ENCODE measurements around the gene SCN3B. TPM values are rescaled to one million over a fixed set of nuclear protein-coding genes. Genes with fewer than 3 reads are reported as not detected.

SCN3B gene
- total and polyA plus RNA-seq, 2 donors from 2014 or later = 0.43 to 2.8 TPM

DNA sequence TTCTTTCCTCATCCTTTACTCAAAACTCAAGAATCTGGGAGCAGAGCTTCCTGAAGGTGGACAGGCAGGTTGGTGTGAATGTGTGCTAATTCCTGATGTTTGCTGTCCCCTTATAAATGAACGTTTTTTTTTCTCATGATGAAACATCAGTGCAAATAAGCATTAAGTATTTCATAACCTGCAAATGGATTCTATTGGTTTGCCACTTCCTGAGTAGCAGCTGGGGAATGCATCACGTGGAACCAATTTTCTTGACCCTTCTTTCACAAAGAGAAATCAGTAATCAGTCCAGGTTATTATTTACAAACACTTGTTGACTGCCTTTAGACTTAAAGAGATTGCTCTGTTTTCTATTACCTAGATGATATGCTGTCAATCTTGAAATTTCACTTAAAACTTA lies 40.1 kb upstream of the SCN3B start:
- intact Hi-C loops (cut with DNase I) = no loop called here
- no peaks in the 10 kb centered on the region for H3K4me1 ChIP-seq (ENCODE audit: control insufficient read depth in 2 of 3, insufficient read depth in 2 of 3, low read depth in 1 of 3, low read length in 3 of 3)
- DNase-seq = no peak
- no peaks in the 10 kb centered on the region for H3K27me3 ChIP-seq (ENCODE audit: control insufficient read depth, insufficient read depth, low read length)
- H3K9me3 ChIP-seq (ENCODE audit: control insufficient read depth in 2 of 3, insufficient read depth in 1 of 3, low read length in 3 of 3) = no peaks in the 10 kb centered on the region
- FAIRE-seq = no peak
- H3K36me3 ChIP-seq (ENCODE audit: control insufficient read depth in 2 of 3, insufficient read depth in 3 of 3, low read length in 3 of 3) = no peaks in the 10 kb centered on the region
- H3K27ac ChIP-seq (ENCODE audit: low read depth in 2 of 2, low read length in 2 of 2) = no peak overlapping the region
- no peak overlapping the region for H3K4me3 ChIP-seq (ENCODE audit: low read length in 3 of 3)
- H3K9ac ChIP-seq (ENCODE audit: low read length in 3 of 3) = no peak overlapping the region
- TF ChIP-seq, protein P1, sequence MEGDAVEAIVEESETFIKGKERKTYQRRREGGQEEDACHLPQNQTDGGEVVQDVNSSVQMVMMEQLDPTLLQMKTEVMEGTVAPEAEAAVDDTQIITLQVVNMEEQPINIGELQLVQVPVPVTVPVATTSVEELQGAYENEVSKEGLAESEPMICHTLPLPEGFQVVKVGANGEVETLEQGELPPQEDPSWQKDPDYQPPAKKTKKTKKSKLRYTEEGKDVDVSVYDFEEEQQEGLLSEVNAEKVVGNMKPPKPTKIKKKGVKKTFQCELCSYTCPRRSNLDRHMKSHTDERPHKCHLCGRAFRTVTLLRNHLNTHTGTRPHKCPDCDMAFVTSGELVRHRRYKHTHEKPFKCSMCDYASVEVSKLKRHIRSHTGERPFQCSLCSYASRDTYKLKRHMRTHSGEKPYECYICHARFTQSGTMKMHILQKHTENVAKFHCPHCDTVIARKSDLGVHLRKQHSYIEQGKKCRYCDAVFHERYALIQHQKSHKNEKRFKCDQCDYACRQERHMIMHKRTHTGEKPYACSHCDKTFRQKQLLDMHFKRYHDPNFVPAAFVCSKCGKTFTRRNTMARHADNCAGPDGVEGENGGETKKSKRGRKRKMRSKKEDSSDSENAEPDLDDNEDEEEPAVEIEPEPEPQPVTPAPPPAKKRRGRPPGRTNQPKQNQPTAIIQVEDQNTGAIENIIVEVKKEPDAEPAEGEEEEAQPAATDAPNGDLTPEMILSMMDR (IDR thresholded peaks at IDR 0.05; ENCODE audit: borderline replicate concordance, extremely low read depth, insufficient read depth) = no peak

DNA sequence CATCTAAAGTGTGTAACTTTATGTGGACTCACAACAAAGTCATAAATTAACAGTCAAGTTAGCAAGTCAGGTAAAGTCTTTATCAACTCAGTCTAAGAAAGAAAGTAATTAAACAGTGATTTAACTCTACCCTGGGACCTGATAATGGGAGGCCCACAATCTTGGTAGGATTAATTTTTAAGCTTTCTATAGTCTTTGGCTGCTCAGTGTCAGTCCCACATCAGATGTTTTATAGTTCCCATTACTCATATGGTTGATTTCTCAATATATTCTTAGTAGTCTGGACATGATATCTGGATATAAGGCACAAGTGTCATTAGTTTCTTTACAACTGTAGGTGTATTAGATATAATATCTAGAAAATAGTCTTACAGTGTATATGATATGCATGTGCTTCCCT lies 38.5 kb upstream of the SCN3B start:
- H3K9me3 ChIP-seq (ENCODE audit: control insufficient read depth in 2 of 3, insufficient read depth in 1 of 3, low read length in 3 of 3) = no peaks in the 10 kb centered on the region
- H3K27me3 ChIP-seq (ENCODE audit: control insufficient read depth, insufficient read depth, low read length) = no peaks in the 10 kb centered on the region
- DNase-seq (no peak), FAIRE-seq (no peak)
- no peak overlapping the region for H3K27ac ChIP-seq (ENCODE audit: low read depth in 2 of 2, low read length in 2 of 2)
- H3K4me3 ChIP-seq (ENCODE audit: low read length in 3 of 3) = no peak overlapping the region
- intact Hi-C loops (cut with DNase I) = no loop called here
- H3K36me3 ChIP-seq (ENCODE audit: control insufficient read depth in 2 of 3, insufficient read depth in 3 of 3, low read length in 3 of 3) = no peaks in the 10 kb centered on the region
- H3K4me1 ChIP-seq (ENCODE audit: control insufficient read depth in 2 of 3, insufficient read depth in 2 of 3, low read depth in 1 of 3, low read length in 3 of 3) = no peaks in the 10 kb centered on the region
- TF ChIP-seq, protein P1 (IDR thresholded peaks at IDR 0.05; ENCODE audit: borderline replicate concordance, extremely low read depth, insufficient read depth) = no peak
- no peak overlapping the region for H3K9ac ChIP-seq (ENCODE audit: low read length in 3 of 3)

DNA sequence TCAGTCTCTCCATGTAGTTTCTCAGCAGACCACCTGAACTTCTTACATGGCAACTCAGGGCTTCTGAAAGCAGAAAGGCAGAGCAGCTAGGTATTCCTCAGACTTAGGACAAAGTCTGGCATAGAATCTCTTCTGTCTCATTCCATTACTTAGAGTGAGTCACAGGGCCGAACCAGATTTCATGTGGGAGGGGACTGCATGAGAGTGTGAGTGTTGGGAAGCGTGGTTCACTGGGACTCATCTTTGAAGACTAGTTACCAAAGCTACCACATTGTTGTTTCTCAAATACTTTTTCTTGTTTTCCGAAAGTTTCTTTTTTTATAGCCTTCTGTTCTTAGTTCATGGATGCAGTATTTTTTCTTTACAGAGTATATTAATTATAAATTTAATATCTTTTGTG lies 36.1 kb upstream of the SCN3B start:
- H3K9ac ChIP-seq (ENCODE audit: low read length in 3 of 3) = no peak overlapping the region
- FAIRE-seq (no peak), DNase-seq (no peak)
- no peaks in the 10 kb centered on the region for H3K36me3 ChIP-seq (ENCODE audit: control insufficient read depth in 2 of 3, insufficient read depth in 3 of 3, low read length in 3 of 3)
- no peaks in the 10 kb centered on the region for H3K27me3 ChIP-seq (ENCODE audit: control insufficient read depth, insufficient read depth, low read length)
- intact Hi-C loops (cut with DNase I) = no loop called here
- no peaks in the 10 kb centered on the region for H3K9me3 ChIP-seq (ENCODE audit: control insufficient read depth in 2 of 3, insufficient read depth in 1 of 3, low read length in 3 of 3)
- no peak overlapping the region for H3K4me3 ChIP-seq (ENCODE audit: low read length in 3 of 3)
- TF ChIP-seq, protein P1 (IDR thresholded peaks at IDR 0.05; ENCODE audit: borderline replicate concordance, extremely low read depth, insufficient read depth) = no peak
- H3K4me1 ChIP-seq (ENCODE audit: control insufficient read depth in 2 of 3, insufficient read depth in 2 of 3, low read depth in 1 of 3, low read length in 3 of 3) = no peaks in the 10 kb centered on the region
- no peak overlapping the region for H3K27ac ChIP-seq (ENCODE audit: low read depth in 2 of 2, low read length in 2 of 2)

DNA sequence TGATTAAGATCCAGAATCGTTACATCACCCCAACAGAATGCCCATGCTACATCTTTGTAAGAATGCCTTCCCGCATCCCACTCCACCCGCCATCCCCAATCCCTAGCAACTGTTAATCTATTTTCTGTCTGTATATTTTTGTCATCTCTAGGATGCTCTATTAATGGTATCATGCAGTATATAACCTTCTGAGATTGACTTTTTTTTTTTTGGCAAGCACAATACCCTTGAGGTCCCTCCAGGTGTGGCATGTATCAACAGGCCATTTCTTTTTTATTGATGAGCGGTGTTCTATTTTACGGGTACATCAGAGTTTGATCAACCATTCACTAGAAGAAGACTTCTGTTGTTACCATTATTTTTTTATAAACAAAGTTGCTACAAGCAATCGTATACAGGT lies 30.2 kb upstream of the SCN3B start:
- TF ChIP-seq, protein P1 (IDR thresholded peaks at IDR 0.05; ENCODE audit: borderline replicate concordance, extremely low read depth, insufficient read depth) = no peak
- Histone ChIP-seq H3K9ac (ENCODE audit: low read length in 3 of 3) (no peak overlapping the region), H3K9me3 (ENCODE audit: control insufficient read depth in 2 of 3, insufficient read depth in 1 of 3, low read length in 3 of 3) (no peaks in the 10 kb centered on the region), H3K27ac (ENCODE audit: low read depth in 2 of 2, low read length in 2 of 2) (no peak overlapping the region), H3K36me3 (ENCODE audit: control insufficient read depth in 2 of 3, insufficient read depth in 3 of 3, low read length in 3 of 3) (no peaks in the 10 kb centered on the region), H3K27me3 (ENCODE audit: control insufficient read depth, insufficient read depth, low read length) (no peaks in the 10 kb centered on the region), H3K4me1 (ENCODE audit: control insufficient read depth in 2 of 3, insufficient read depth in 2 of 3, low read depth in 1 of 3, low read length in 3 of 3) (no peaks in the 10 kb centered on the region), H3K4me3 (ENCODE audit: low read length in 3 of 3) (no peak overlapping the region)
- no peak for DNase-seq
- intact Hi-C loops (cut with DNase I) = no loop called here
- FAIRE-seq = no peak
